H1 (cell line): ENCODE data around the gene PLGRKT. TPM values are rescaled to one million over a fixed set of nuclear protein-coding genes. Genes with fewer than 3 reads are reported as not detected.
A peak's percentile ranks its signal among the peaks of the same experiment; 100 is the strongest.

Experiments used
- CTCF ChIA-PET: fragments of 300-600 bp; sonication (Branson Sonifier 250); formaldehyde crosslinking; loops from one replicate; lab custom pipeline; 2021; ENCODE audit not compliant: partially characterized antibody; lab: Charles Lee
- POLR2A ChIA-PET: fragments of 300-600 bp; sonication (Branson Sonifier 250); formaldehyde crosslinking; loops from one replicate; lab custom pipeline; 2021; ENCODE audit warnings: inconsistent platforms; ENCODE audit not compliant: partially characterized antibody; lab: Charles Lee
- DNase-seq, 2 experiments: peaks; one replicate each; pipeline versions ENCODE4 v3.0.0 to v3.0.0-alpha.2; 2010 to 2022; ENCODE audit warnings: low spot score in 2 of 2, low read depth in 1 of 2, mixed read lengths in 1 of 2
- FAIRE-seq: peaks from 2 replicates; lab custom pipeline; 2011; peaks lifted over from hg19 to GRCh38; lab: Jason Lieb, UNC
- H2AFZ ChIP-seq: 2 replicates; pipeline ENCODE4 v1.8.1; 2012; ENCODE audit warnings: low read length, inconsistent platforms
- H2AK5ac ChIP-seq: 2 replicates; pipeline ENCODE4 v1.6.1; 2013; ENCODE audit warnings: low read depth, low read length
- H2BK120ac ChIP-seq: replicated peaks from 2 replicates; pipeline ENCODE3; 2013; ENCODE audit warnings: low read depth, low read length, inconsistent platforms
- H2BK12ac ChIP-seq: 2 replicates; pipeline ENCODE4 v1.6.1; 2013; ENCODE audit warnings: low read depth, low read length
- H2BK15ac ChIP-seq: 2 replicates; pipeline ENCODE4 v1.6.1; 2013; ENCODE audit warnings: low read length
- H2BK20ac ChIP-seq: 2 replicates; pipeline ENCODE4 v1.6.1; 2013; ENCODE audit warnings: low read length
- H2BK5ac ChIP-seq: 2 replicates; pipeline ENCODE4 v1.6.1; 2013; ENCODE audit warnings: low read depth, low read length
- H3K14ac ChIP-seq: 2 replicates; pipeline ENCODE4 v1.6.1; 2013; ENCODE audit warnings: inconsistent platforms; ENCODE audit not compliant: insufficient read length
- H3K18ac ChIP-seq: 2 replicates; pipeline ENCODE4 v1.6.1; 2013; ENCODE audit warnings: low read length; ENCODE audit errors: extremely low read depth
- H3K23ac ChIP-seq: 2 replicates; pipeline ENCODE4 v1.6.1; 2013; ENCODE audit warnings: inconsistent platforms; ENCODE audit not compliant: insufficient read length
- H3K23me2 ChIP-seq: 2 replicates; pipeline ENCODE4 v1.6.1; 2013; ENCODE audit warnings: low read depth, low read length
- H3K27ac ChIP-seq: 2 replicates; pipeline ENCODE4 v1.6.1; 2011; ENCODE audit warnings: low read depth, low read length, inconsistent platforms
- H3K27me3 ChIP-seq, 4 experiments: replicated peaks in 1 of 4; 1 replicate in 1 of 4; 2 replicates in 3 of 4; pipeline versions ENCODE4 v1.6.1 to v1.8.1; 2011 to 2013; ENCODE audit warnings: low read length in 3 of 4, mild to moderate bottlenecking in 3 of 4, inconsistent platforms in 2 of 4, mixed read lengths in 2 of 4, moderate library complexity in 1 of 4; ENCODE audit not compliant: control insufficient read depth in 3 of 4, insufficient read depth in 3 of 4; ENCODE audit errors: extremely low read depth in 1 of 4
- H3K36me3 ChIP-seq, 4 experiments: 2 replicates each; pipeline versions ENCODE4 v1.6.1 to v1.8.1; 2011 to 2013; ENCODE audit warnings: mild to moderate bottlenecking in 4 of 4, low read length in 3 of 4, moderate library complexity in 2 of 4, control low read depth in 1 of 4, inconsistent platforms in 1 of 4; ENCODE audit not compliant: insufficient read depth in 4 of 4, control insufficient read depth in 2 of 4
- H3K4ac ChIP-seq: replicated peaks from 2 replicates; pipeline ENCODE3; 2013; ENCODE audit warnings: low read length, low read depth, mixed read lengths, inconsistent platforms; ENCODE audit not compliant: insufficient read length
- H3K4me1 ChIP-seq, 4 experiments: replicated peaks in 1 of 4; 1 replicate in 1 of 4; 2 replicates in 3 of 4; pipeline versions ENCODE4 v1.6.1 to v1.8.1; 2011 to 2013; ENCODE audit warnings: low read length in 3 of 4, inconsistent platforms in 2 of 4, mixed read lengths in 1 of 4; ENCODE audit not compliant: insufficient read depth in 4 of 4, control insufficient read depth in 3 of 4
- H3K4me2 ChIP-seq, 2 experiments: 2 replicates each; pipeline versions ENCODE4 v1.6.1 to v1.8.1; 2011 to 2013; ENCODE audit warnings: low read depth in 2 of 2, low read length in 2 of 2, control low read depth in 1 of 2, inconsistent platforms in 1 of 2, mild to moderate bottlenecking in 1 of 2; ENCODE audit not compliant: insufficient read depth in 1 of 2
- H3K4me3 ChIP-seq, 4 experiments: fragments of 200-600, 300-600 bp in 1 of 4; sonication (generic), shearing (Covaris generic), sonication (Bioruptor Twin) in 1 of 4; 2 replicates each; pipeline versions ENCODE4 v1.5.1 to v1.8.1; 2011 to 2016; ENCODE audit warnings: low read length in 4 of 4, low read depth in 3 of 4, control low read depth in 2 of 4, inconsistent platforms in 2 of 4, mild to moderate bottlenecking in 2 of 4, mixed read lengths in 1 of 4, moderate library complexity in 1 of 4; ENCODE audit not compliant: insufficient read depth in 2 of 4; ENCODE audit errors: extremely low read depth in 1 of 4
- H3K56ac ChIP-seq: replicated peaks from 2 replicates; pipeline ENCODE3; 2013; ENCODE audit warnings: low read depth, mild to moderate bottlenecking, mixed read lengths, low read length, inconsistent platforms; ENCODE audit not compliant: insufficient read length
- H3K79me1 ChIP-seq: 2 replicates; pipeline ENCODE4 v1.6.1; 2013; ENCODE audit warnings: low read depth, low read length, control low read depth
- H3K79me2 ChIP-seq, 2 experiments: 2 replicates each; pipeline versions ENCODE4 v1.6.1 to v1.8.1; 2012 to 2013; ENCODE audit warnings: low read length in 2 of 2, mild to moderate bottlenecking in 2 of 2, inconsistent platforms in 1 of 2; ENCODE audit not compliant: insufficient read depth in 2 of 2, control insufficient read depth in 1 of 2
- H3K9ac ChIP-seq, 4 experiments: replicated peaks in 1 of 4; 1 replicate in 1 of 4; 2 replicates in 3 of 4; pipeline versions ENCODE4 v1.6.1 to v1.8.1; 2011 to 2013; ENCODE audit warnings: low read depth in 3 of 4, low read length in 3 of 4, control low read depth in 2 of 4, mild to moderate bottlenecking in 2 of 4, moderate library complexity in 2 of 4, inconsistent platforms in 1 of 4; ENCODE audit errors: extremely low read depth in 1 of 4
- H3K9me3 ChIP-seq, 2 experiments: 2 replicates each; pipeline versions ENCODE4 v1.6.1 to v1.8.1; 2012 to 2013; ENCODE audit warnings: mild to moderate bottlenecking in 2 of 2, moderate library complexity in 2 of 2, control low read depth in 1 of 2, inconsistent platforms in 1 of 2, low read depth in 1 of 2, low read length in 1 of 2, mixed read lengths in 1 of 2; ENCODE audit not compliant: insufficient read depth in 2 of 2
- H4K20me1 ChIP-seq, 2 experiments: replicated peaks in 1 of 2; 2 replicates each; pipeline versions ENCODE3 to v1.8.1; 2011 to 2013; ENCODE audit warnings: inconsistent platforms in 2 of 2, low read length in 2 of 2, mild to moderate bottlenecking in 1 of 2; ENCODE audit not compliant: insufficient read depth in 2 of 2, control insufficient read depth in 1 of 2
- H4K5ac ChIP-seq: 2 replicates; pipeline ENCODE4 v1.6.1; 2013; ENCODE audit warnings: low read length, low read depth, mixed read lengths, inconsistent platforms; ENCODE audit not compliant: insufficient read length
- H4K8ac ChIP-seq: 2 replicates; pipeline ENCODE4 v1.8.0; 2013; ENCODE audit warnings: mild to moderate bottlenecking, moderate library complexity, low read length, inconsistent platforms; ENCODE audit not compliant: insufficient read depth; ENCODE audit errors: extremely low read depth
- H4K91ac ChIP-seq: replicated peaks from 2 replicates; pipeline ENCODE3; 2013; ENCODE audit warnings: low read length, mixed read lengths, inconsistent platforms; ENCODE audit not compliant: insufficient read length
- BCL11A ChIP-seq, 2 experiments: IDR thresholded peaks; one replicate each; pipeline ENCODE4 v1.6.1; 2011; ENCODE audit warnings: low read depth in 2 of 2, low read length in 2 of 2, mild to moderate bottlenecking in 2 of 2
- KDM4A ChIP-seq: IDR thresholded peaks from one replicate; pipeline ENCODE4 v1.7.1; 2012; ENCODE audit warnings: low read depth, mild to moderate bottlenecking, moderate library complexity, low read length, inconsistent platforms; ENCODE audit not compliant: severe bottlenecking
- RXRA ChIP-seq: IDR thresholded peaks from 2 replicates; pipeline ENCODE4 v1.6.1; 2011; ENCODE audit warnings: low read depth, mild to moderate bottlenecking, low read length, moderate library complexity; ENCODE audit not compliant: insufficient read depth
- SUZ12 ChIP-seq: fragments of 200-600 bp; sonication (generic); IDR thresholded peaks from 2 replicates; pipeline ENCODE4 v1.6.1; 2012; ENCODE audit warnings: mild to moderate bottlenecking, inconsistent platforms, low read length, moderate library complexity, mixed read lengths
- TAF7 ChIP-seq: optimal IDR thresholded peaks from 2 replicates; pipeline ENCODE3; 2011; ENCODE audit warnings: low read depth, mild to moderate bottlenecking, inconsistent platforms, low read length, moderate library complexity, borderline replicate concordance
- WGBS, 2 experiments: shearing (Covaris generic) in 1 of 2; methylation state at CpG; one replicate each; pipeline versions ENCODE4 v1.1.6 to v1.1.7; 2013 to 2015; ENCODE audit warnings: low lambda C conversion rate in 2 of 2, mixed read lengths in 2 of 2, inconsistent platforms in 1 of 2, low coverage in 1 of 2, missing lambda C conversion rate in 1 of 2; ENCODE audit not compliant: insufficient replicate concordance in 2 of 2, insufficient coverage in 1 of 2, insufficient read length in 1 of 2; ENCODE audit errors: extremely low coverage in 1 of 2, missing lambda C conversion rate in 1 of 2; 5-methylcytosine and 5-hydroxymethylcytosine counted together
- polyA plus RNA-seq, 7 experiments: library from polyadenylated mRNA; depleted of rRNA in 3 of 7; stranded (reverse) in 5 of 7; unstranded in 2 of 7; fragments of >200 nt in 5 of 7; fragments of 200-250 nt in 2 of 7; gene quantifications; 1 replicate in 5 of 7; 2 replicates in 1 of 7; 4 replicates in 1 of 7; pipeline versions ENCODE4 v1.2.1 to v1.2.3, GENCODE V29; 2011 to 2013; ENCODE audit warnings: missing spikeins in 2 of 7, mixed read lengths in 2 of 7
- total RNA-seq: library from RNA; stranded (reverse); fragmentation: NEBNext Ultra II Directional; extraction: Animal tissue kit (Norgen Biotek cat#: 25700); gene quantifications from 2 replicates; pipeline ENCODE4 v1.2.1, GENCODE V29; 2021

PLGRKT gene
- total and polyA plus RNA-seq, 2 of the 8 experiments (the other 6 are each of a cell fraction or from before 2014, with no cell fraction given): 5.4 to 15.7 TPM

- Histone ChIP-seq H3K14ac (no peak overlapping the region), H2AK5ac (no peak overlapping the region), H3K23me2 (peaks cover 6% of the 10 kb centered on the region; the same call in 1 of the 2 replicates), H4K8ac (no peak overlapping the region), H3K4me3 (peak overlapping the region in 2 of 4 experiments; percentile 83 to 88; a peak in 3 of 8 replicates), H4K91ac (no peak overlapping the region), H3K4ac (no peak overlapping the region), H3K18ac (no peak overlapping the region), H3K36me3 (peaks cover 3 to 24% (median 5%) of the 10 kb centered on the region in 4 experiments; a peak in 5 of 8 replicates), H2BK15ac (no peak overlapping the region), H3K27ac (no peak overlapping the region), H2BK12ac (no peak overlapping the region), H4K5ac (no peak overlapping the region), H2BK20ac (no peak overlapping the region), H3K4me1 (peaks cover 0 to 6% (median 2%) of the 10 kb centered on the region in 4 experiments; a peak in 3 of 7 replicates), H3K9ac (no peak overlapping the region), H2BK120ac (no peak overlapping the region), H3K56ac (no peak overlapping the region), H3K79me1 (no peaks in the 10 kb centered on the region), H3K9me3 (peaks cover 3 to 27% of the 10 kb centered on the region in 2 experiments; a peak in 2 of 4 replicates), H2AFZ (no peak overlapping the region), H3K27me3 (no peaks in the 10 kb centered on the region), H4K20me1 (no peaks in the 10 kb centered on the region), H3K79me2 (no peaks in the 10 kb centered on the region), H3K23ac (no peak overlapping the region), H2BK5ac (no peak overlapping the region), H3K4me2 (peak overlapping the region; percentile 69 to 70)
- DNase-seq (no peak), FAIRE-seq (no peak)
- WGBS, 2 experiments: 94% methylated on average over 2 of the region's 2 CpGs; no CpG with 5 or more reads in 1 of the 2 experiments
- TF ChIP-seq BCL11A (IDR thresholded peaks at IDR 0.05; ENCODE audit: low read depth in 2 of 2, low read length in 2 of 2) (no peak), KDM4A (no peak), TAF7 (no peak), SUZ12 (no peak), RXRA (no peak)
- ChIA-PET POLR2A (interaction anchor here (1.4 to 1.6 kb wide), 2 partner anchors 8 to 13 kb away, joined by 4 to 6 read pairs; partner anchors contain the start of gene CD274), CTCF (interaction anchor here (1.1 to 1.5 kb wide), 3 partner anchors 13 to 268 kb away, joined by 3 read pairs; partner anchors contain the start of gene CD274)
These were observed 1.3 kb downstream of the PLGRKT start for GRCh38 chr9:5436441-5436840.
